Ishikawa (cell line): ENCODE data around the gene DENND5B.

ENCODE experiments used
- CEBPB ChIP-seq: IDR thresholded peaks from 2 replicates; pipeline ENCODE4 v1.6.1; 2012
- CREB1 ChIP-seq: IDR thresholded peaks from 2 replicates; pipeline ENCODE4 v1.6.1; 2012; ENCODE audit warnings: low read depth
- EGR1 ChIP-seq: IDR thresholded peaks from 2 replicates; pipeline ENCODE4 v1.6.1; 2012
- EP300 ChIP-seq: IDR thresholded peaks from 2 replicates; pipeline ENCODE4 v1.6.1; 2012; ENCODE audit warnings: borderline replicate concordance
- FOXM1 ChIP-seq: IDR thresholded peaks from 2 replicates; pipeline ENCODE4 v1.6.1; 2012; ENCODE audit warnings: low read depth, borderline replicate concordance
- MAX ChIP-seq: IDR thresholded peaks from 2 replicates; pipeline ENCODE4 v1.6.1; 2012
- NFIC ChIP-seq: IDR thresholded peaks from 2 replicates; pipeline ENCODE4 v1.6.1; 2012
- RAD21 ChIP-seq: IDR thresholded peaks from 2 replicates; pipeline ENCODE4 v1.6.1; 2012; ENCODE audit warnings: low read depth
- TAF1 ChIP-seq: IDR thresholded peaks from 2 replicates; pipeline ENCODE4 v1.6.1; 2012; ENCODE audit warnings: low read depth, mild to moderate bottlenecking
- TCF12 ChIP-seq: IDR thresholded peaks from 2 replicates; pipeline ENCODE4 v1.6.1; 2012; ENCODE audit warnings: low read depth
- TEAD4 ChIP-seq: IDR thresholded peaks from 2 replicates; pipeline ENCODE4 v1.6.1; 2012
- YY1 ChIP-seq: IDR thresholded peaks from 2 replicates; pipeline ENCODE4 v1.6.1; 2012; ENCODE audit warnings: low read depth
- ZBTB7A ChIP-seq: IDR thresholded peaks from 2 replicates; pipeline ENCODE4 v1.6.1; 2012; ENCODE audit warnings: low read depth
- TF ChIP-seq, protein P1 (sequence below): IDR thresholded peaks from 2 replicates; pipeline ENCODE4 v1.6.1; 2012; ENCODE audit warnings: low read depth, mild to moderate bottlenecking
- TF ChIP-seq, protein P2 (sequence below): IDR thresholded peaks from 2 replicates; pipeline ENCODE4 v1.6.1; 2012

DENND5B gene

DNA sequence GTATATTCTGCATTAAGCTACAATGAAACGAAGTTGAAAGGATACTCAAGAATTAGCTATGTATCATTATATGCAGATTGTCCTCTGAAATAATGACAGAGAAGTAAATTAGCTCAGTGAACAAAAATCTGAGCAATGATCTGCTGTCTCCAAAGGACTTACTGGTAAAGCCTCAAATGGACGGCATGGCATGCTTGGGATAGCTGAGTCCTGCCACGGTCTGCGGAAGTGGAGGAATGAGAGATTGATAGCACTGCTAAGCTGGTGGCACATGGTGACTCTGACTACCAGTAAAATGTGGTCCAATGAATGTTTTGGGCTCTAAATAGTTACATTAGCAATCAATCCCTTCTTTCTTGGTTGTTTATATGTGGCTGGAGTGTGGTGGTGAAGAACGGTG, 3.7 kb upstream of the DENND5B start:
- TF ChIP-seq CREB1 = no peak
- 0 out of 2 replicates have a peak, but pooled peaks have one; percentile 27 for TF ChIP-seq MAX

DNA sequence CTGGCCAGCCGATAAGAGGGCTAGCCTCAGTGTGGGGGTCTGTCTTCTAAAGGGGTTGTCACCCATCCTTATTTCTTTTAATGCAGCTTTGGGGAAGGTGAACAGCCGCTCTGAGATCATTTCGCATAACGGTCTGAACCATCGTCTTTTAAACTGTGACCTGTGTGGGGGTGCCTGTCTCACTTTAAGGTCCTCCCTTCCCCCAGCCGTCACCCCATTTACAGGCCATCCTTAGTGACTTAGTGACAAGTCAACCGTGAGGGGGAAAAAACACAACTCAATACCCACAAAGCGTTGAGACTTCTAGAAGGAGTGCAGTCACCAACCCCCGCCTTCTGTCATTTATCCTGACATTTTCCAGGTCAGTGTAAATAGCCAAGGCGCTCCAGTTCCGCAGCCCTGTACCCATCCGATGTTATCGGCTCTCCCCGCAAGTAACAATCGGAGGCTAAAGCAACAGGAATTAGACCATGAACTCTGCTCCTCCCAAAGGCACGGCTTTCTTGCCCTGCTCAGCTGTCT, 505 bp upstream of the DENND5B start:
- TF ChIP-seq RAD21 (no peak), TCF12 (no peak), TEAD4 (no peak), EP300 (no peak), TAF1 (no peak), NFIC (no peak), CEBPB (no peak), ZBTB7A (no peak), MAX (peak; percentile 25; the same call in 1 of the 2 replicates), FOXM1 (no peak), CREB1 (no peak), EGR1 (no peak), YY1 (no peak)
- TF ChIP-seq, protein P1, sequence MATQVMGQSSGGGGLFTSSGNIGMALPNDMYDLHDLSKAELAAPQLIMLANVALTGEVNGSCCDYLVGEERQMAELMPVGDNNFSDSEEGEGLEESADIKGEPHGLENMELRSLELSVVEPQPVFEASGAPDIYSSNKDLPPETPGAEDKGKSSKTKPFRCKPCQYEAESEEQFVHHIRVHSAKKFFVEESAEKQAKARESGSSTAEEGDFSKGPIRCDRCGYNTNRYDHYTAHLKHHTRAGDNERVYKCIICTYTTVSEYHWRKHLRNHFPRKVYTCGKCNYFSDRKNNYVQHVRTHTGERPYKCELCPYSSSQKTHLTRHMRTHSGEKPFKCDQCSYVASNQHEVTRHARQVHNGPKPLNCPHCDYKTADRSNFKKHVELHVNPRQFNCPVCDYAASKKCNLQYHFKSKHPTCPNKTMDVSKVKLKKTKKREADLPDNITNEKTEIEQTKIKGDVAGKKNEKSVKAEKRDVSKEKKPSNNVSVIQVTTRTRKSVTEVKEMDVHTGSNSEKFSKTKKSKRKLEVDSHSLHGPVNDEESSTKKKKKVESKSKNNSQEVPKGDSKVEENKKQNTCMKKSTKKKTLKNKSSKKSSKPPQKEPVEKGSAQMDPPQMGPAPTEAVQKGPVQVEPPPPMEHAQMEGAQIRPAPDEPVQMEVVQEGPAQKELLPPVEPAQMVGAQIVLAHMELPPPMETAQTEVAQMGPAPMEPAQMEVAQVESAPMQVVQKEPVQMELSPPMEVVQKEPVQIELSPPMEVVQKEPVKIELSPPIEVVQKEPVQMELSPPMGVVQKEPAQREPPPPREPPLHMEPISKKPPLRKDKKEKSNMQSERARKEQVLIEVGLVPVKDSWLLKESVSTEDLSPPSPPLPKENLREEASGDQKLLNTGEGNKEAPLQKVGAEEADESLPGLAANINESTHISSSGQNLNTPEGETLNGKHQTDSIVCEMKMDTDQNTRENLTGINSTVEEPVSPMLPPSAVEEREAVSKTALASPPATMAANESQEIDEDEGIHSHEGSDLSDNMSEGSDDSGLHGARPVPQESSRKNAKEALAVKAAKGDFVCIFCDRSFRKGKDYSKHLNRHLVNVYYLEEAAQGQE = 0 out of 2 replicates have a peak, but pooled peaks have one; percentile 5
- TF ChIP-seq, protein P2, sequence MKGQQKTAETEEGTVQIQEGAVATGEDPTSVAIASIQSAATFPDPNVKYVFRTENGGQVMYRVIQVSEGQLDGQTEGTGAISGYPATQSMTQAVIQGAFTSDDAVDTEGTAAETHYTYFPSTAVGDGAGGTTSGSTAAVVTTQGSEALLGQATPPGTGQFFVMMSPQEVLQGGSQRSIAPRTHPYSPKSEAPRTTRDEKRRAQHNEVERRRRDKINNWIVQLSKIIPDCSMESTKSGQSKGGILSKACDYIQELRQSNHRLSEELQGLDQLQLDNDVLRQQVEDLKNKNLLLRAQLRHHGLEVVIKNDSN = no peak

GRCh38 chr12:31589904-31590641, 863 bp downstream of the DENND5B start:
- no peak; the same call in 1 of the 2 replicates for TF ChIP-seq YY1
- TF ChIP-seq TAF1 = peak; percentile 34; the same call in 1 of the 2 replicates
- TF ChIP-seq, protein P2 = peak; percentile 85
- TF ChIP-seq EGR1 = peak; percentile 17; the same call in 1 of the 2 replicates
- no peak for TF ChIP-seq TEAD4
- TF ChIP-seq MAX = peak; percentile 60
- TF ChIP-seq CREB1 = no peak
- TF ChIP-seq RAD21 = peak; percentile 7; the same call in 1 of the 2 replicates
- TF ChIP-seq, protein P1 = no peak
- TF ChIP-seq TCF12 = peak; percentile 41; the same call in 1 of the 2 replicates
- no peak for TF ChIP-seq CEBPB
- 0 out of 2 replicates have a peak, but pooled peaks have one; percentile 46 for TF ChIP-seq EP300

- TF ChIP-seq NFIC = no peak
- TF ChIP-seq FOXM1 = no peak
- TF ChIP-seq, protein P1 = no peak
- no peak for TF ChIP-seq TCF12
- no peak for TF ChIP-seq CEBPB
- no peak for TF ChIP-seq TAF1
- no peak for TF ChIP-seq EP300
- no peak for TF ChIP-seq CREB1
Observed at GRCh38 chr12:31589598-31589903, 1.4 kb downstream of the DENND5B start.
